Hepatocyte (in vitro differentiated cells): Measurements from ENCODE around the gene NXPH4. TPM values are rescaled to one million over a fixed set of nuclear protein-coding genes. Genes with fewer than 3 reads are reported as not detected.

Experiments
- DNase-seq: peaks from one replicate; pipeline ENCODE4 v3.0.0-alpha.2; 2016; ENCODE audit warnings: low spot score
- H2AFZ ChIP-seq: fragments of 200-600 bp; sonication (generic); 2 replicates; pipeline ENCODE4 v1.6.0; 2016; ENCODE audit warnings: antibody characterized with exemption, mild to moderate bottlenecking
- H3K27ac ChIP-seq: fragments of 200-600 bp; sonication (generic); 2 replicates; pipeline ENCODE4 v1.5.1; 2016; ENCODE audit warnings: mild to moderate bottlenecking
- H3K27me3 ChIP-seq: fragments of 200-600 bp; sonication (generic); 2 replicates; pipeline ENCODE4 v1.6.1; 2016
- H3K36me3 ChIP-seq: fragments of 200-600 bp; sonication (generic); replicated peaks from 2 replicates; pipeline ENCODE4 v1.5.1; 2016; ENCODE audit warnings: low read depth; ENCODE audit not compliant: insufficient read depth
- H3K4me1 ChIP-seq: fragments of 200-600 bp; sonication (generic); 2 replicates; pipeline ENCODE4 v1.5.1; 2016; ENCODE audit warnings: mild to moderate bottlenecking, moderate library complexity; ENCODE audit not compliant: insufficient read depth
- H3K4me2 ChIP-seq: fragments of 200-600 bp; sonication (generic); 2 replicates; pipeline ENCODE4 v1.6.0; 2016
- H3K4me3 ChIP-seq: fragments of 200-600 bp; sonication (generic); 2 replicates; pipeline ENCODE4 v1.5.1; 2016; ENCODE audit warnings: mild to moderate bottlenecking
- H3K79me2 ChIP-seq: fragments of 200-600 bp; sonication (generic); 2 replicates; pipeline ENCODE4 v1.6.0; 2017; ENCODE audit warnings: mild to moderate bottlenecking
- H3K9me2 ChIP-seq: fragments of 200-600 bp; sonication (generic); replicated peaks from 2 replicates; pipeline ENCODE4 v1.6.0; 2017; ENCODE audit warnings: mild to moderate bottlenecking; ENCODE audit not compliant: insufficient read depth
- H3K9me3 ChIP-seq: fragments of 200-600 bp; sonication (generic); 2 replicates; pipeline ENCODE4 v1.5.1; 2016; ENCODE audit warnings: low read depth, mild to moderate bottlenecking
- H4K20me1 ChIP-seq: fragments of 200-600 bp; sonication (generic); 2 replicates; pipeline ENCODE4 v1.6.0; 2016; ENCODE audit warnings: mild to moderate bottlenecking; ENCODE audit not compliant: insufficient read depth, poor library complexity, severe bottlenecking
- CTCF ChIP-seq: fragments of 200-600 bp; sonication (generic); IDR thresholded peaks from 2 replicates; pipeline ENCODE4 v1.5.1; 2016; ENCODE audit warnings: antibody characterized with exemption, mild to moderate bottlenecking; ENCODE audit not compliant: poor library complexity
- EZH2 ChIP-seq: fragments of 200-600 bp; sonication (generic); IDR thresholded peaks from 2 replicates; pipeline ENCODE4 v1.6.1; 2016; ENCODE audit warnings: antibody characterized with exemption, mild to moderate bottlenecking, borderline replicate concordance
- EZH2phosphoT487 ChIP-seq: fragments of 200-600 bp; sonication (generic); IDR thresholded peaks from one replicate; pipeline ENCODE4 v1.6.1; 2018; ENCODE audit warnings: antibody characterized with exemption, mild to moderate bottlenecking, low read depth, moderate library complexity; ENCODE audit not compliant: unreplicated experiment, severe bottlenecking
- WGBS: methylation state at CpG from one replicate; pipeline ENCODE4 v1.1.6; 2016; ENCODE audit warnings: low lambda C conversion rate; ENCODE audit errors: missing lambda C conversion rate; 5-methylcytosine and 5-hydroxymethylcytosine counted together
- polyA plus RNA-seq: library from polyadenylated mRNA; unstranded; fragments of >200 nt; fragmentation: Nextera tagmentation; extraction: Ambion mirVana; gene quantifications from 2 replicates; pipeline ENCODE4 v1.2.1, GENCODE V29; 2016
- total RNA-seq: library from RNA; depleted of rRNA; stranded (reverse); fragments of >200 nt; gene quantifications from 2 replicates; pipeline ENCODE4 v1.2.3, GENCODE V29; 2014

NXPH4 gene
- total and polyA plus RNA-seq, 2 experiments from 2014 or later = 1.1 to 3.3 TPM

- no peak overlapping the region for H3K4me2 ChIP-seq
Observed at GRCh38 chr12:57193706-57194245, 22.8 kb upstream of the NXPH4 start.

GRCh38 chr12:57194253-57194652, 22.3 kb upstream of the NXPH4 start:
- Histone ChIP-seq H3K27ac (no peak overlapping the region), H3K79me2 (no peaks in the 10 kb centered on the region), H3K36me3 (no peaks in the 10 kb centered on the region), H3K4me1 (no peaks in the 10 kb centered on the region), H3K4me3 (no peak overlapping the region), H3K9me2 (no peaks in the 10 kb centered on the region), H3K4me2 (no peak overlapping the region), H2AFZ (no peak overlapping the region), H3K9me3 (no peaks in the 10 kb centered on the region), H4K20me1 (no peaks in the 10 kb centered on the region), H3K27me3 (no peaks in the 10 kb centered on the region)
- no peak for TF ChIP-seq EZH2phosphoT487
- TF ChIP-seq CTCF = no peak
- TF ChIP-seq EZH2 = no peak
- 97% methylated on average over 18 of the region's 18 CpGs for WGBS
- no peak for DNase-seq

More at GRCh38 chr12:57193706-57194245, 22.8 kb upstream of the NXPH4 start:
- no peaks in the 10 kb centered on the region for H3K9me3 ChIP-seq
- H3K36me3 ChIP-seq = no peaks in the 10 kb centered on the region
- H3K9me2 ChIP-seq = no peaks in the 10 kb centered on the region
- H4K20me1 ChIP-seq = no peaks in the 10 kb centered on the region
- H3K27me3 ChIP-seq = no peaks in the 10 kb centered on the region
- 87% methylated on average over 18 of the region's 19 CpGs for WGBS
- no peaks in the 10 kb centered on the region for H3K4me1 ChIP-seq
- no peak overlapping the region for H3K27ac ChIP-seq
- no peak for TF ChIP-seq CTCF
- no peak for TF ChIP-seq EZH2phosphoT487
- TF ChIP-seq EZH2 = no peak
- no peaks in the 10 kb centered on the region for H3K79me2 ChIP-seq
- H3K4me3 ChIP-seq = no peak overlapping the region
- H2AFZ ChIP-seq = no peak overlapping the region
- DNase-seq = no peak

GRCh38 chr12:57195186-57195585, 21.4 kb upstream of the NXPH4 start:
- H4K20me1 ChIP-seq = no peaks in the 10 kb centered on the region
- no peaks in the 10 kb centered on the region for H3K36me3 ChIP-seq
- H3K9me3 ChIP-seq = no peaks in the 10 kb centered on the region
- no peaks in the 10 kb centered on the region for H3K79me2 ChIP-seq
- no peak for DNase-seq
- TF ChIP-seq EZH2 = no peak
- WGBS = 96% methylated on average over 19 of the region's 19 CpGs
- H3K4me2 ChIP-seq = no peak overlapping the region
- no peak overlapping the region for H3K27ac ChIP-seq
- no peak overlapping the region for H3K4me3 ChIP-seq
- H3K4me1 ChIP-seq = no peaks in the 10 kb centered on the region
- H3K27me3 ChIP-seq = no peaks in the 10 kb centered on the region
- no peak overlapping the region for H2AFZ ChIP-seq
- H3K9me2 ChIP-seq = no peaks in the 10 kb centered on the region

GRCh38 chr12:57195611-57196371, 20.8 kb upstream of the NXPH4 start:
- H3K36me3 ChIP-seq = no peaks in the 10 kb centered on the region
- TF ChIP-seq EZH2 (no peak), CTCF (no peak), EZH2phosphoT487 (no peak)

More at GRCh38 chr12:57195611-57196371, 20.8 kb upstream of the NXPH4 start:
- Histone ChIP-seq H4K20me1 (no peaks in the 10 kb centered on the region), H3K4me1 (no peaks in the 10 kb centered on the region), H3K9me3 (no peaks in the 10 kb centered on the region), H3K9me2 (no peaks in the 10 kb centered on the region), H3K79me2 (no peaks in the 10 kb centered on the region), H2AFZ (no peak overlapping the region), H3K4me2 (no peak overlapping the region), H3K27me3 (no peaks in the 10 kb centered on the region), H3K27ac (no peak overlapping the region), H3K4me3 (no peak overlapping the region)
- no peak for DNase-seq
- WGBS = 95% methylated on average over 32 of the region's 34 CpGs
